ENCODE measurements around the gene IQSEC1. TPM values are rescaled to one million over a fixed set of nuclear protein-coding genes. Genes with fewer than 3 reads are reported as not detected.

IQSEC1 gene
- total and polyA plus RNA-seq, 9 of the 15 experiments (the other 6 are each of a cell fraction or from before 2014, with no cell fraction given) = 0.56 to 39.0 (median 6.8) TPM

- TF ChIP-seq GTF2E2 (tag; IDR thresholded peaks at IDR 0.05) (0 out of 2 replicates have a peak, but pooled peaks have one; percentile 46), ZFX (CRISPR knock-in tag; IDR thresholded peaks at IDR 0.05) (no peak), ZBTB26 (CRISPR knock-in tag; IDR thresholded peaks at IDR 0.05) (peak; percentile 50; the same call in 1 of the 2 replicates), PCBP2 (IDR thresholded peaks at IDR 0.05; ENCODE audit: low read depth, low read length, poor library complexity, severe bottlenecking) (no peak), SFPQ (IDR thresholded peaks at IDR 0.05; ENCODE audit: low read depth, low read length) (no peak), PRPF4 (IDR thresholded peaks at IDR 0.05; ENCODE audit: insufficient read depth, low read depth, low read length, poor library complexity, severe bottlenecking) (no peak), MTA1 (IDR thresholded peaks at IDR 0.05; ENCODE audit: borderline replicate concordance) (peak; percentile 65; the same call in 1 of the 2 replicates), POLR2AphosphoS5 (IDR thresholded peaks at IDR 0.05; ENCODE audit: control insufficient read depth, insufficient read depth, low read depth, low read length) (peak; percentile 52), CBFA2T3 (IDR thresholded peaks at IDR 0.05) (peak; percentile 65), CC2D1A (IDR thresholded peaks at IDR 0.05) (no peak), HCFC1 (IDR thresholded peaks at IDR 0.05; ENCODE audit: low read depth, low read length) (peak; percentile 50; the same call in 1 of the 2 replicates), BCOR (IDR thresholded peaks at IDR 0.05) (peak; percentile 96), E2F6 (IDR thresholded peaks at IDR 0.05; ENCODE audit: borderline replicate concordance in 1 of 2, extremely low read depth in 1 of 2, insufficient read depth in 1 of 2, insufficient read length in 1 of 2, low read depth in 1 of 2, low read length in 1 of 2, poor library complexity in 1 of 2, severe bottlenecking in 1 of 2) (peak; percentile 72 to 79), MYBL2 (IDR thresholded peaks at IDR 0.05; ENCODE audit: low read depth) (no peak), MYBL2 (CRISPR knock-in tag; IDR thresholded peaks at IDR 0.05; ENCODE audit: borderline replicate concordance) (no peak), ZNF830 (CRISPR knock-in tag; IDR thresholded peaks at IDR 0.05) (no peak), IRF9 (tag; IDR thresholded peaks at IDR 0.05) (no peak), E2F1 (CRISPR knock-in tag; IDR thresholded peaks at IDR 0.05) (no peak; the same call in 1 of the 2 replicates), ZBTB17 (CRISPR knock-in tag; IDR thresholded peaks at IDR 0.05) (no peak), ZBTB1 (CRISPR knock-in tag; IDR thresholded peaks at IDR 0.05; ENCODE audit: borderline replicate concordance, low read depth) (no peak)
Measured at GRCh38 chr3:12999147-13000140, 73.8 kb downstream of the IQSEC1 start (continued).
